GM12872 (cell line): ENCODE results near the gene ALDH4A1.

Source experiments
- TF ChIP-seq, protein P1 (sequence below): IDR thresholded peaks from 3 replicates; pipeline ENCODE4 v1.5.1; 2011; ENCODE audit warnings: low read depth, mild to moderate bottlenecking, low read length, moderate library complexity; ENCODE audit not compliant: insufficient read depth

ALDH4A1 gene

DNA sequence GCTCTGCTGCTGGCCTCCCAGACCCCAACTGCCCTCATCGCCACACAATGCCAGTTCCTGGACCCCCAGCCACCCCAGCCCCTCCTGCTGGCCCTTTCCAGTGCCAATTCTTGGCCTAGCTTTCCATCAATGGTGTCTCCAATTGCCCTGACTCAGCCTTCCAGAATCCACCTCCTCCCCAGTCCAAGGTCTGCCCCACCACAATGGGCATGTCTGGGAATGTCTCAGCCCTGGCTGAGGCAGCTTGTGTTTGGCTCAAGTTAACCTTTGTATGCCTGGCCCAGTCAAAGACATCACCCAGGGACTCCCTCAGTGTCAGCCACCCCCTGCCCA, 16.4 kb downstream of the ALDH4A1 start:
- TF ChIP-seq, protein P1, sequence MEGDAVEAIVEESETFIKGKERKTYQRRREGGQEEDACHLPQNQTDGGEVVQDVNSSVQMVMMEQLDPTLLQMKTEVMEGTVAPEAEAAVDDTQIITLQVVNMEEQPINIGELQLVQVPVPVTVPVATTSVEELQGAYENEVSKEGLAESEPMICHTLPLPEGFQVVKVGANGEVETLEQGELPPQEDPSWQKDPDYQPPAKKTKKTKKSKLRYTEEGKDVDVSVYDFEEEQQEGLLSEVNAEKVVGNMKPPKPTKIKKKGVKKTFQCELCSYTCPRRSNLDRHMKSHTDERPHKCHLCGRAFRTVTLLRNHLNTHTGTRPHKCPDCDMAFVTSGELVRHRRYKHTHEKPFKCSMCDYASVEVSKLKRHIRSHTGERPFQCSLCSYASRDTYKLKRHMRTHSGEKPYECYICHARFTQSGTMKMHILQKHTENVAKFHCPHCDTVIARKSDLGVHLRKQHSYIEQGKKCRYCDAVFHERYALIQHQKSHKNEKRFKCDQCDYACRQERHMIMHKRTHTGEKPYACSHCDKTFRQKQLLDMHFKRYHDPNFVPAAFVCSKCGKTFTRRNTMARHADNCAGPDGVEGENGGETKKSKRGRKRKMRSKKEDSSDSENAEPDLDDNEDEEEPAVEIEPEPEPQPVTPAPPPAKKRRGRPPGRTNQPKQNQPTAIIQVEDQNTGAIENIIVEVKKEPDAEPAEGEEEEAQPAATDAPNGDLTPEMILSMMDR: no peak

DNA sequence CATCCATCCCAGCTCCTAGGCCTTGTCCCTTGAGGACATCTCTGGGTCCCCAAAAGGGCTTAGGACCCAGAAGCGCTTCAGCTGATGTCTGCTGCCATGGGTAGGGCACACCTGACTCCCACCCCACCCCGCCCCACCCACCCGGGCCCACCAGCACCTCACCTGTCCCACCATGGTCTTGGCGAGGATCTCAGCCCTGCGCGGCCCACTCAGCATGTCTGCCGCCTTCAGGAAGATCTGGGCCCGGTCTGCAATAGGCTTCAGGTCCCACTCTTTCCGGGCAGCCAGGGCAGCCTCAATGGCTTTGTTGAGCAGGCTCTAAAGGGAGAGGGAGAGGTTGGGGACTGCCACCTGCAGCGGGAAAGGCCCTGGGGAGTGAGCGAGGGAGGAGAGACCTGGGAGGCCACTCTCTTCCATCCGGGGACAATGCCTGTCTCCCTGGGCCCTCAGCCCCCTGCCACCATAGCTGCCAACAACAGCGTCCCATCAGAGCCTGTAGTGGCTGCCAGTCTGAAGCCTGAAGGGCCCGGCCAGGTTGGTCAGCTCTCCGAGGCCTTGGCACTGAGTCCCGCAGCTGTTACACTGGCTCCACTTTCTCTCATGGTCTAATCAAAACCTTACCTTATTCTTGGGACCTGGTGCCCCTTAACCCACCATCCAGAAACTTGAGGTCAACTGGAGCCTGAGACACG, 16.9 kb downstream of the ALDH4A1 start:
- TF ChIP-seq, protein P1: no peak

DNA sequence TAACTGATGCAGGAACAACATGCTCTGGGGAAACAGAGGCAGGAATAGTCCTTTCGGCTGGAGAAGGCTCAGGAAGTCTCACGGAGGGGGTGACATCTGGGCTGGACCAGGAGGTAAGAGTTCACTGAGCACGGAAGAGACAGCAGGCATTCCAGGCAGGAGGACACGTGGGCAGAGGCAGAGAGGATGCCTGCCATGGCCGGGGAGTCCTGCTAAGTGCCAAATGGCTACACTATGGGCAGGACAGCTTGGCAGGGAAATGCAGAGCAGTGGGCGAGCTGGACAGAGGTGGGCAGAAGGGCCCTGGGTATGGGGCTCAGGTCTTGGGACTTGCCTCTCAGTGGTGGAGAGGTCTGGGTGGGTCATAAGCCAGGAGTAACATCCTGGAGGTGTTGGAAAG, 17.6 kb downstream of the ALDH4A1 start:
- TF ChIP-seq, protein P1: no peak

DNA sequence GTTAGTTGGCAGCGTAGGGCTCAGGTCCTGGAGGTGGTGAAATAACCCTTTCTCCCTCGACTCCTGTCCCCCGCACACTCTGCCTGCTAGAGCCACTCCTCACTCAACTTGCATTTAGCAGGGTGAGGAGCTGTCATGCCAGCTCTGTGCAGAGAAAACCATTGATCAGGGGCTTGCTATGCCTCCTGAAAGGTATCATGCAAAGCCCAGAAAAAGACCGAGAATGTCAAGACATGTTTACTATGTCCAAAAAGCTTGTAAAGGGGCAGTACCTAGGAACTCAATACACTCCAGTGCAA, 18.0 kb downstream of the ALDH4A1 start:
- TF ChIP-seq, protein P1: no peak

DNA sequence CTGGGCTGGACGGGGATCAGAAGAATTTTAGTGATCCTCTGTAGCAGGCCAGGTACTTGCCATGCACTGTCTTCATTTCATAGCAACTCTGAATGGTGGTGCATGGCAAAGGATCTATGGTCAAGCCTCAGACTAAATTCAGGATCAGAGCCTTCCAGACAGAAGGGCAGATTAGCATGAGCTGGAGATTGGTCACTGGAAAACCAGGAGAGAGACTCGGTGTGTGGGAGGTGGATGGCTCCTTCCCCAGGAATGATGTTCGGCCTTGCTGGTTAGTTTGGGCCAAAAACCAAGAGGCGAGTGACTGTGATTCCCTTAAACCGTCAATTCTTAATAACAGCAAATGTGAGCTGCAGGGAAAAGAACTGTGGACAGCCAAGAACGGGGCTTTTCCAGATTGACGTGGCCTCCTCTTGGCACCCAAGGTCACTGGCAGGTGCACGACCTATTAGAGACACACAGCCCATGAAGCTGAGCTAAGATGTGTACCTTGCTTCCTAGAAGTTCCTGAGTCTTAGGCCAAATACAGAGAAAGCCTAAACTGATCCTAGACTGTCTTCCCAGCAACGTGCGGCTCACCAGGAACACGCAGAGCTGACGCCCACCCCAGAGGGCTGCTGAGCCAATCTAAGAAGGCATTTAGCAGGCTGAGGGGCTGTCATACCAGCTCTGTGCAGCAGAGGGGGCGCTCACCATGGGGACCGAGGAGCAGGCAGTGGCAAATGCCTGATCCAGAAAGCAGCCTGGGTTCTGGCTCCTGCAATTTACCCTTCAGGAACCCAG, 18.5 kb downstream of the ALDH4A1 start:
- TF ChIP-seq, protein P1: peak; percentile 98

DNA sequence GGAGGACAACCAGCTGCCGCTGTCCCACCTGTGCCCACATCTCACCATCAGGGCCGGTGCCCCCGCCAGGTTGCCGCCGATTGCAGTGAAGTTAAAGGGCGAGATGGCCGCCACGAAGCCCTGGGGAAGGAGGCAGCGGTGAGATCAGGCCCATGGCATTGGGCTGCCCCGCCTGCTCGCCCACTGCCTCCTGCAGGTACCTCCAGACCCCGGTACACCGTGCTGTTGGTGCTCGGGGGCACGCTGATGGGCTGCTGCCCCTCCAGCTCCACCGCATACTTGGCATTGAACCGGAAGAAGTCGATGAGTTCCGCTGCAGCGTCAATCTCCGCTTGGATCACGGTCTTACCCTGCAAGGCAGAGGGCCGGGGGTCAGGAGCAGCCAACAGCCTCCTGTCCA, 19.3 kb downstream of the ALDH4A1 start:
- TF ChIP-seq, protein P1: no peak

DNA sequence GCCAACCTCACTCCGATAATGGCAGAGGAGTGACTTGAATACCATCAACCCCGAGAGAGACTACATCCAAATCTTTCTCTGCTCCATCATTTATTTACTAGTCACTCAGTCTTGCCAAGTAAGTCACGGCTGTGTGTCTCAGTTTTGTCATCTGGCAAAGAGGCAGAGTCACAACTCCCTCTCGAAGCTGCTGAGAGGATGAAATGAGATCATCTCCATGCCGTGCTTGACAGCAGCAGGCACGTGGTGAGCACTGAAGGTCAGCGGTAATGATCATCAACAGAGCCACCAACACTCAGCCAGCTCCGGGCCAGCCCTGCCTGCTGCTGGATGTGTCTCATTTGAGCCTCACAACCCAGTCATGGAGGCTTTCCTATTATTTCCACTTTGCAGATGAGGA, 19.9 kb downstream of the ALDH4A1 start:
- TF ChIP-seq, protein P1: no peak
